SK-N-SH treated with all-trans-retinoic acid at 6 μM for 48 hours (cell line): Measurements from ENCODE around the gene CHKA.
A peak's percentile ranks its signal among the peaks of the same experiment; 100 is the strongest.

ENCODE experiments used
- ATAC-seq: fragments of 200-7000 bp; cut with Tn5 transposase; 3 replicates; pipeline ENCODE4 v1.9.1; 2020; ENCODE audit warnings: mild to moderate bottlenecking, moderate library complexity
- ARNTL ChIP-seq: fragments of 450-650 bp; formaldehyde crosslinking; IDR thresholded peaks from 2 replicates; pipeline ENCODE4 v1.5.0; 2020; ENCODE audit warnings: low read depth, mild to moderate bottlenecking, moderate library complexity, borderline replicate concordance
- BACH2 ChIP-seq: fragments of 250-450 bp; sonication (Bioruptor Pico); IDR thresholded peaks from 2 replicates; pipeline ENCODE4 v1.9.0; 2021; ENCODE audit warnings: mild to moderate bottlenecking, borderline replicate concordance
- ESRRG ChIP-seq: fragments of 250-450 bp; sonication (Bioruptor Pico); IDR thresholded peaks from 2 replicates; pipeline ENCODE4 v1.6.1; 2021; ENCODE audit warnings: mild to moderate bottlenecking
- ISL1 ChIP-seq: fragments of 250-450 bp; sonication (Bioruptor Pico); IDR thresholded peaks from 2 replicates; pipeline ENCODE4 v2.1.2; 2022; ENCODE audit warnings: mild to moderate bottlenecking, moderate library complexity
- OSR1 ChIP-seq: fragments of 250-450 bp; sonication (Bioruptor Pico); IDR thresholded peaks from 2 replicates; pipeline ENCODE4 v1.8.0; 2022; ENCODE audit warnings: moderate library complexity, mild to moderate bottlenecking, inconsistent platforms
- PPARA ChIP-seq: fragments of 250-450 bp; sonication (Bioruptor Pico); IDR thresholded peaks from 2 replicates; pipeline ENCODE4 v1.5.0; 2020; ENCODE audit warnings: mild to moderate bottlenecking, borderline replicate concordance
- SNAI2 ChIP-seq: fragments of 250-450 bp; sonication (Bioruptor Pico); IDR thresholded peaks from 2 replicates; pipeline ENCODE4 v1.5.0; 2020; ENCODE audit warnings: mild to moderate bottlenecking, moderate library complexity
- TCF4 ChIP-seq: fragments of 250-450 bp; sonication (Bioruptor Pico); IDR thresholded peaks from 2 replicates; pipeline ENCODE4 v1.8.0; 2021; ENCODE audit warnings: mild to moderate bottlenecking, moderate library complexity, borderline replicate concordance
- TOX ChIP-seq: fragments of 250-450 bp; sonication (Bioruptor Pico); IDR thresholded peaks from 2 replicates; pipeline ENCODE4 v1.8.0; 2021; ENCODE audit warnings: mild to moderate bottlenecking, moderate library complexity, borderline replicate concordance
- ZFP3 ChIP-seq: fragments of 250-450 bp; sonication (Bioruptor Pico); IDR thresholded peaks from 2 replicates; pipeline ENCODE4 v1.5.0; 2020; ENCODE audit warnings: mild to moderate bottlenecking, moderate library complexity
- ZNF70 ChIP-seq: fragments of 450-650 bp; formaldehyde crosslinking; IDR thresholded peaks from 2 replicates; pipeline ENCODE4 v1.5.0; 2020; ENCODE audit warnings: mild to moderate bottlenecking, moderate library complexity
- ZNF8 ChIP-seq: fragments of 450-650 bp; formaldehyde crosslinking; IDR thresholded peaks from 2 replicates; pipeline ENCODE4 v1.5.0; 2020; ENCODE audit warnings: mild to moderate bottlenecking, moderate library complexity
- TF ChIP-seq, protein P1 (sequence below): fragments of 250-450 bp; sonication (Bioruptor Pico); IDR thresholded peaks from 2 replicates; pipeline ENCODE4 v1.5.0; 2020; ENCODE audit warnings: mild to moderate bottlenecking, moderate library complexity
- TF ChIP-seq, protein P2 (sequence below): fragments of 250-450 bp; sonication (Bioruptor Pico); IDR thresholded peaks from 2 replicates; pipeline ENCODE4 v1.8.0; 2020; ENCODE audit warnings: mild to moderate bottlenecking, moderate library complexity, borderline replicate concordance
- TF ChIP-seq, protein P3 (sequence below): fragments of 250-450 bp; sonication (Bioruptor Pico); IDR thresholded peaks from 2 replicates; pipeline ENCODE4 v1.8.0; 2021; ENCODE audit warnings: low read depth, mild to moderate bottlenecking, moderate library complexity, borderline replicate concordance

The CHKA gene

DNA sequence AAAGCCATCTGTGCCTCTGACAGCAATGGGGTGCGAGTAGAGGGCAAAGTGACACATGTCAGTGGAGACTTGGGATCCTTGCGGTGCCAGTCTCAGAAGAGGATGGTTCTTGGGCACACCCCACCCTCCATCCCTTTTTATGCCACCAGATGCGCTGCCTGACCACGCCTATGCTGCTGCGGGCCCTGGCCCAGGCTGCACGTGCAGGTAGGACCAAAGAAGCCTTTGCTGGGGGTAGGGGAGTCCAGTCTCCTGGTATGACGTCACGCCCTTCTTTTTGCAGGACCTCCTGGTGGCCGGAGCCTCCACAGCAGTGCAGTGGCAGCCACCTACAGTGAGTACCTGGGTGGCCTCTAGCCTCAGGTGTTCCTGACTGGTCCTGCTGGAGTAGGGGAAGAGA is 89.2 kb downstream of the CHKA start:
- ATAC-seq, result no peak
- TF ChIP-seq TOX (CRISPR knock-in tag), result no peak
- no peak for TF ChIP-seq ZNF70
- no peak for TF ChIP-seq ARNTL (CRISPR knock-in tag)
- TF ChIP-seq, protein P1, sequence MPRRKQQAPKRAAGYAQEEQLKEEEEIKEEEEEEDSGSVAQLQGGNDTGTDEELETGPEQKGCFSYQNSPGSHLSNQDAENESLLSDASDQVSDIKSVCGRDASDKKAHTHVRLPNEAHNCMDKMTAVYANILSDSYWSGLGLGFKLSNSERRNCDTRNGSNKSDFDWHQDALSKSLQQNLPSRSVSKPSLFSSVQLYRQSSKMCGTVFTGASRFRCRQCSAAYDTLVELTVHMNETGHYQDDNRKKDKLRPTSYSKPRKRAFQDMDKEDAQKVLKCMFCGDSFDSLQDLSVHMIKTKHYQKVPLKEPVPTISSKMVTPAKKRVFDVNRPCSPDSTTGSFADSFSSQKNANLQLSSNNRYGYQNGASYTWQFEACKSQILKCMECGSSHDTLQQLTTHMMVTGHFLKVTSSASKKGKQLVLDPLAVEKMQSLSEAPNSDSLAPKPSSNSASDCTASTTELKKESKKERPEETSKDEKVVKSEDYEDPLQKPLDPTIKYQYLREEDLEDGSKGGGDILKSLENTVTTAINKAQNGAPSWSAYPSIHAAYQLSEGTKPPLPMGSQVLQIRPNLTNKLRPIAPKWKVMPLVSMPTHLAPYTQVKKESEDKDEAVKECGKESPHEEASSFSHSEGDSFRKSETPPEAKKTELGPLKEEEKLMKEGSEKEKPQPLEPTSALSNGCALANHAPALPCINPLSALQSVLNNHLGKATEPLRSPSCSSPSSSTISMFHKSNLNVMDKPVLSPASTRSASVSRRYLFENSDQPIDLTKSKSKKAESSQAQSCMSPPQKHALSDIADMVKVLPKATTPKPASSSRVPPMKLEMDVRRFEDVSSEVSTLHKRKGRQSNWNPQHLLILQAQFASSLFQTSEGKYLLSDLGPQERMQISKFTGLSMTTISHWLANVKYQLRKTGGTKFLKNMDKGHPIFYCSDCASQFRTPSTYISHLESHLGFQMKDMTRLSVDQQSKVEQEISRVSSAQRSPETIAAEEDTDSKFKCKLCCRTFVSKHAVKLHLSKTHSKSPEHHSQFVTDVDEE (CRISPR knock-in tag), result no peak
- TF ChIP-seq OSR1 (CRISPR knock-in tag), result no peak
- TF ChIP-seq, all 23 proteins: peak for 0

DNA sequence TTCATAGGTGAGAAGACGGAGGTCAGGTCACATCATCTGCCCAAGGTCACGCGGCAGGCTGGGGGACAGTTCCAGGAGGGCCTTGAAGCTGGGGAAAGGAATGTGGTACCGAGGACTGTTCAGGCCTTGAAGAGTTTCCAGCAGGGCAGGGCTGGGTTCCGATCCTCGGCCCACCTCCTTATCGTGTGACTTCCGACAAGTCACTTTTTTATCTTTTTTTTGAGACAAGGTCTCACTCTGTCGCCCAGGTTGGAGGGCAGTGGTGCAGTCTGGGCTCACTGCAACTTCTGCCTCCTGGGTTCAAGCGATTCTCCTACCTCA is 90.1 kb downstream of the CHKA start:
- ATAC-seq, result peak; percentile 4
- TF ChIP-seq ESRRG (CRISPR knock-in tag) (no peak), ZFP3 (CRISPR knock-in tag) (no peak), SNAI2 (CRISPR knock-in tag) (no peak), ISL1 (CRISPR knock-in tag) (no peak)
- TF ChIP-seq, protein P2, sequence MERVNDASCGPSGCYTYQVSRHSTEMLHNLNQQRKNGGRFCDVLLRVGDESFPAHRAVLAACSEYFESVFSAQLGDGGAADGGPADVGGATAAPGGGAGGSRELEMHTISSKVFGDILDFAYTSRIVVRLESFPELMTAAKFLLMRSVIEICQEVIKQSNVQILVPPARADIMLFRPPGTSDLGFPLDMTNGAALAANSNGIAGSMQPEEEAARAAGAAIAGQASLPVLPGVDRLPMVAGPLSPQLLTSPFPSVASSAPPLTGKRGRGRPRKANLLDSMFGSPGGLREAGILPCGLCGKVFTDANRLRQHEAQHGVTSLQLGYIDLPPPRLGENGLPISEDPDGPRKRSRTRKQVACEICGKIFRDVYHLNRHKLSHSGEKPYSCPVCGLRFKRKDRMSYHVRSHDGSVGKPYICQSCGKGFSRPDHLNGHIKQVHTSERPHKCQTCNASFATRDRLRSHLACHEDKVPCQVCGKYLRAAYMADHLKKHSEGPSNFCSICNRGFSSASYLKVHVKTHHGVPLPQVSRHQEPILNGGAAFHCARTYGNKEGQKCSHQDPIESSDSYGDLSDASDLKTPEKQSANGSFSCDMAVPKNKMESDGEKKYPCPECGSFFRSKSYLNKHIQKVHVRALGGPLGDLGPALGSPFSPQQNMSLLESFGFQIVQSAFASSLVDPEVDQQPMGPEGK (CRISPR knock-in tag), result no peak
- TF ChIP-seq, protein P3, sequence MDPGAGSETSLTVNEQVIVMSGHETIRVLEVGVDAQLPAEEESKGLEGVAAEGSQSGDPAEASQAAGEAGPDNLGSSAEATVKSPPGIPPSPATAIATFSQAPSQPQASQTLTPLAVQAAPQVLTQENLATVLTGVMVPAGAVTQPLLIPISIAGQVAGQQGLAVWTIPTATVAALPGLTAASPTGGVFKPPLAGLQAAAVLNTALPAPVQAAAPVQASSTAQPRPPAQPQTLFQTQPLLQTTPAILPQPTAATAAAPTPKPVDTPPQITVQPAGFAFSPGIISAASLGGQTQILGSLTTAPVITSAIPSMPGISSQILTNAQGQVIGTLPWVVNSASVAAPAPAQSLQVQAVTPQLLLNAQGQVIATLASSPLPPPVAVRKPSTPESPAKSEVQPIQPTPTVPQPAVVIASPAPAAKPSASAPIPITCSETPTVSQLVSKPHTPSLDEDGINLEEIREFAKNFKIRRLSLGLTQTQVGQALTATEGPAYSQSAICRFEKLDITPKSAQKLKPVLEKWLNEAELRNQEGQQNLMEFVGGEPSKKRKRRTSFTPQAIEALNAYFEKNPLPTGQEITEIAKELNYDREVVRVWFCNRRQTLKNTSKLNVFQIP (CRISPR knock-in tag), result no peak
- TF ChIP-seq, protein P1 (CRISPR knock-in tag), result no peak

DNA sequence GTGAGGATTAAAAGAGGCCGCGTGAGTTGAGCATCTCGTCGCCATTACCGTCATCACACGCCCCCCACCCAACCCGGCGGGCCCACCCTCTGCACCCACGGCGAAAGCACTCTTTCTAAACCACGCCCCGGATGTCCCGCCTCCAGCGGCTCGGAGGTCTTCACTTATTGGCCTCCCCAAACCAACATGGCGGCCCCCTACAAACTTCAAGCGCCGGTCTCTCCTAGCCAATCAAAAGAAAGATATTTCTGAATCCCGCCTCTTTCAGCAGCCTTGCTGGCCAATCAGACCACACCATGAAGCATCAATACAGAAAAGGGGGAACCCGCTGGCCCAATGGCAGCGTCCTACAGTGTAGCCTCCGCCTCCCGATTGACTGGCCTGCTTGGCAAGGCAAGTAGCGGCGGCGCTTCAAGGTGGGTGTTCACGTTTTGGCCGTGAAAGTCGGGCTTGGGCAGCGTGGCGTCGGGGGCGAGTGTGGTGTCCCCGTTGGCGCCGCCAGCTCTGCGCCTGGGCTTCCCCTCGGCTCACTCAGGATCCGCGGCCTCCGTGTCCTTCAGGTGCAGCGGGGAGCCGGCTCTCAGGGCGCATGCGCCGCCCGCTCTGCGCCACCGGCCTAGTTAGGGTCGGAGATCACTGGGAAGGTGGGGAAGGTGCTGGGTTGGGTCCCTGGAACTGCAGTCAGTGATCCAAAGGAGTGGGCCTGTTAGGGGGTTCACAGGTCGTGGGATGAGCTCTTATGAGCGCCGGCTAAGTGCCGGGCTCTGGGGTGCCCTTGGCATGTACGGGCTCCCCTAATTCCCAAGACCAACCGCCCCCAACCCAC is 90.7 kb downstream of the CHKA start, which contains the start of gene NDUFS8:
NDUFS8 (plus strand) TSS at position 364 of the 826 bp plus-strand sequence. CDS start 1,471 bp downstream, outside the sequence.
- TF ChIP-seq, protein P1 (CRISPR knock-in tag), result no peak
- TF ChIP-seq ZNF8 (CRISPR knock-in tag), result no peak
- no peak for TF ChIP-seq TCF4 (CRISPR knock-in tag)
- TF ChIP-seq PPARA, result no peak
- TF ChIP-seq ZFP3 (CRISPR knock-in tag), result no peak
- TF ChIP-seq ISL1 (CRISPR knock-in tag), result no peak
- no peak for TF ChIP-seq TOX (CRISPR knock-in tag)
- no peak for TF ChIP-seq BACH2 (CRISPR knock-in tag)
- TF ChIP-seq OSR1 (CRISPR knock-in tag), result no peak
- peak; percentile 95 for ATAC-seq
